Measurements from ENCODE around the gene RNF180.
"Not testable (repeated sequence)": the region's sequence is repeated elsewhere in the genome, so short reads cannot be mapped to it uniquely, and the experiment has no call there.

The RNF180 gene

DNA sequence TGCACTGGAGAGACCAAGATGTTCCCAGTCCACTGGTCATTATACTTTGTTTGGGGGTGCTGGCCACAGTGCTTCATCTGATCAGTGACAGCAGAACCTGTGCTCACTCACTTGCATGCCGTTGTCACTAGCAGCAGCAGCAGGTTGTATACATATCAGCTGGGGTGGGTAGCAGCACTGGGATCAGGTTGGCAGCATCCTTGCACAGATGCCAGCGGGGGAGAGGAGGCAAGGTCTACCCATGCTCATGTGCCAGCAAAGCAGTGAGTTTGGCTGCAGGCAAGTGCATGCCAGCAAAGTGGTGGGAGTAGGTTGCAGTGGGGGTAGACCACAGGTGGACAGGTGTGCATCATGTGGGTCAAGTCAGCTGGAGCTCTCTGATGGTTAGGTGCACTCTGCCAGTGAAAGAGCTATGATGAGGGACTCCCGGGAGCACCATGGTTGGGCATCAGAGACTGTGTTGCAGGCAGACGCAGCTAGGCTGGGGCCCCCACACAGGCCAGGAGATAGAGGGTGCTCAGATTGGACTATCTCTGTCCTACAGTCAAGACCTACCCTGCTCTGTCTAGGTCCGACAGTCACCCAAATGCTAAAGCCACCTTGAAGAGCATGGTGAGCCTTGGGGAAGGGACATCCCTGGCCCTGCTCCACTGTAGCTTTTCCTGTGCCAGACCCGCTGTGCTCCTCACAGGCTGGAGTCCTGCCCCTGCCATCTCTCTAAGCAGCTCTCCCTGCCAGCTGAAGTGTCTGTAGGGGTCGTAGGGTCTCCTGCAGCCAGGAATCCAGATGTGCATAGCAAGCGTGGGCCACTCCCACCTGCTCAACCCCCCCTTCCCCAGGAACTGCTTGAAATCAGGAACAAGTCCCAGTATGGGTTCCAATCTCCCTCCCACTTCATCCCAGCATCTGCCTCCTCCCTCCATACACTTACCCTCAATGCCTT lies 119.8 kb downstream of the RNF180 start:
- DNase-seq (ENCODE audit: low spot score): no peak

DNA sequence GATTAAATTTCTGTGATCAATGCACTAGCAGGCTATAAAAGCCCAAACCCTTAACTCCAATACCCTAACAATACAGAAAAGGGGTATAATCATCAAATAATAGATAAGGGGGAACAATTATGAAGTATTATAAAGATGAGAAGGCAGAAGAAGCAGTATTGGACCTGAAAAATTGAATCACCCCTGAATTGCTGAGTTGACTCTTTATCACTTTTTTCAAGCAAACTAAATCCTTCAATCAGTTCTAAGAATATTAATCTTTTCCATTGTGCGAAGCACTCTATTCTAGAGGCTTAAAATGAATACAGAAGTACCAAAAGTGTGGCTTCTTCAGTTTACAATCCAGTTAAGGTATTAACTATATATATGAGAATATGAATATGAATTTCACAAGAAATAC lies 120.7 kb downstream of the RNF180 start:
- DNase-seq (ENCODE audit: low spot score): no peak

DNA sequence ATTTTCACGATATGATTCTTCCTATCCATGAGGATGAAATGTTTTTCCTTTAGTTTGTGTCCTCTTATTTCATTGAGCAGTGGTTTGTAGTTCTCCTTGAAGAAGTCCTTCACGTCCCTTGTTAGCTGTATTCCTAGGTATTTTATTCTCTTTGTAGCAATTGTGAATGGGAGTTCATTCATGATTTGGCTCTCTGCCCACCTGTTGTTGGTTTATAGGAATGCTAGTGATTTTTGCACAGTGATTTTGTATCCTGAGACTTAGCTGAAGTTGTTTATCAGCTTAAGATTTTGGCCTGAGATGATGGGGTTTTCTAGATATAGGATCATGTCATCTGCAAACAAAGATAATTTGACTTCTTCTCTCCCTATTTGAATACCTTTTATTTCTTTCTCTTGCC lies 122.9 kb downstream of the RNF180 start:
- not testable (repeated sequence) for DNase-seq (ENCODE audit: low spot score)

DNA sequence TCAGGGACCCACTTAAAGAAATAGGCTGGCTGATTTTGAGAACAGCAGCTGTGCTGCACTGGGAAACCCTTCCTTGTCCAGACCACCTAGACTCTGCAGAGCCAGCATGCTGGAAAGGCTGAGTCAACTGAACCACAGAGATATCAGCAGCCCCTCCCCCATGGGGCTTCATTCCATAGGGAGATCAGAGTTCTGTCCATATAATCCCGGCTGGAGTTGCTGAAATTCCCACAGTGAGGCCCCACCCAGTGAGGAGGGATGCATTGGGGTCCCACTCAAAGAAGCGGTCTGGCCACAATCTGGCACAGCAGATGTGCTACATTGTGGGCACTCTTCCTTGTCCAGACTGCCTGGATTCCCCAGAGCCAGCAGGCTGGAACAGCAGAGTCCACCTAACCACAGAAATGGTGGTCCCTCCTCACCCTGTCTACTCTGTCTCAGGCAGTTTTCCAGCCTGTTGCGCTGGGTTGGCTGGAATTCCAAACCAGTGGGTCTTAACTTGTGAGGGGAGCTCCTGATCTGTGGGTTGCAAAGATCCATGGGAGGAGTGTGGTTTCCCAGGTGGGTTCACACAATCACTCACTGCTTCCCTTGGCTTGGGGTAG lies 127.1 kb downstream of the RNF180 start:
- no peak for DNase-seq (ENCODE audit: low spot score)

DNA sequence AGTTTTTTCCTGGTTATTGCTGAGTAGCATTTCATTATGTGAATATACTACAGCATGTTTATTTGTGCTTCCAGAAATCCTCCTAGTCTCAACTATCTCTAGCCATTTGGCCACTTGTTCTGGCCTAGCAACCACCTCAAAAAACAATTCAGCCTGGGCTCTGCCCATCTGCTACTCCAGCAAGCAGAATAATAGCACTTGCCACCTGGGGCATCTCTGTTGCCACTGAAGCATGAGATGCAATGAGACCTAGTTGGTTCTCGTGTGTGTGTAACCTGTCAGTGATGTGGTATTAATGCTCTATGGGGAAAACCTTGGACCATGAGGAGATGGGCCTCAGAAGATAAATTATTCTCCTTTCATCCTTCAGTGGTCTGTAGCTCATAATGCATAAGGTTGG lies 129.5 kb downstream of the RNF180 start:
- DNase-seq (ENCODE audit: low spot score): no peak

DNA sequence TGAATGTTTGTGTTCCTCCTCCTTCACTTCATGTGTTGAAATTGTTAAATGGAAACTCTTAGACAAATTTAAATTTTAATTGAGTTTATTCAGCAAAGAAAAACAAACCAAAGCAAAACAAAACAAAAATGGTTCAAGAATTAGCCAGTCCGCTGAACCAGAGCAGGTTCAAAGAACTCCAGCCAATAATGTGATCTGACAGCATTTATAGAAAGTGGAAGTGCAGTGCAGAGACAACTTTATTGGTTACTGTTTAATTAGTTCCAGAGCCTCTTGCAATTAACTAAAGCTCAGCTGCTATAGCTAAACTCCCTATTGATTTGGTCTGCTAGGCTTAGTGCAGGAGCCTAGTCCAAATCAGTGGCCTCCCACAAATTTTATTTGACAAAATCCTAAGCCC lies 132.9 kb downstream of the RNF180 start:
- no peak for DNase-seq (ENCODE audit: low spot score)

DNA sequence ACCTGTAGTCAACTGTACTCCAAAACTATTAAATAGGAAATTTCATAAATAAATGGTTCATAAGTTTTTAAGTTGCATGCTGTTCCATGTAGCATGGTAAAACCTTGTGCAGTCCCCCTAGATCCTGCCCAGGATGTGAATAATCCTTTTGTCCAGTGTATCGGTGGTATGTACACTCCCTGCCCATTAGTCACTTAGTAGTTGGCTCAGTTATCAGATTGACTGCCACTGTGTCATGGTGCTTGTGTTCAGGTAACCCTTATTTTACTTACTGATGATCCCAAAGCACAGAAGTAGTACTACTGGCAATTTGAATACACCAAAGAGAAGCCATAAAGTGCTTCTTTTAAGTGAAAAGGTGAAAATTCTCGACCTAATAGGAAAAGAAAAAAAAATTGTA lies 134.2 kb downstream of the RNF180 start:
- DNase-seq (ENCODE audit: low spot score): no peak

DNA sequence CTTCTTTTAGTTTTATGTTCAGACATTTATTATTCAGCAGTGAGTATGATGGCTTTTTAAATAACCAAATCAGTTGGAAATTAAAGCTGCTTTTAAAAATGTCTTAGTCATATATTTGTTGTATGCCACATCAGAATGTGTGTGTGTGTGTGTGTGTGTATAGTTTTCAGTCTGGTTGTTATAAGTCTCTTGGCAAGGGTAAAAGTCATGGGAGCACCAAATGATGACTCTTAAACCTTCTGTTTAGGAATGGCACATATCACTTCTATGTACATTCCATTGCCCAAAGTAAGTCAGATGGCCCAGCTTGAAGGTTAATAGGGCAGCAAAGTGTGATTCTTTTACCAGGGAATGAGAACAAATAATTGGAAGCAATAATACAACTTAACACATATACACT lies 135.9 kb downstream of the RNF180 start:
- no peak for DNase-seq (ENCODE audit: low spot score)

DNA sequence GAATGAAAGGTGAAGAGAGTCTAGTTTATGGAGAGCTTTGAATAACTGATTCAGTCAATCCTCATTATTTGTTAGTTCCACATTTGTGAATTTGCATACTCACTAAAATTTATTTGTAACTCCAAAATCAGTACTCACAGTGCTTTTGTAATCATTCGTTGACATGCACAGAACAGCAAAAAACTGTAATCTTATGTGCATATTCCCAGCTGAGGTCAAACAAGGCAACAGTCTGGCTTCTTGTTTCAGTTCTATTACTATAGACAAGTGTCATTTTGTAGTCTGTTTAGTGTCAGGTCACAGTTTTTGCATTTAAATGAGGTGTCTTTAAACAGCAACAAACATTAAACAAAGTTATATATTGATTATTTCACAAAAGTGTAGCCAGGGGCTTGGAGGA lies 142.5 kb downstream of the RNF180 start:
- DNase-seq (ENCODE audit: low spot score): no peak

DNA sequence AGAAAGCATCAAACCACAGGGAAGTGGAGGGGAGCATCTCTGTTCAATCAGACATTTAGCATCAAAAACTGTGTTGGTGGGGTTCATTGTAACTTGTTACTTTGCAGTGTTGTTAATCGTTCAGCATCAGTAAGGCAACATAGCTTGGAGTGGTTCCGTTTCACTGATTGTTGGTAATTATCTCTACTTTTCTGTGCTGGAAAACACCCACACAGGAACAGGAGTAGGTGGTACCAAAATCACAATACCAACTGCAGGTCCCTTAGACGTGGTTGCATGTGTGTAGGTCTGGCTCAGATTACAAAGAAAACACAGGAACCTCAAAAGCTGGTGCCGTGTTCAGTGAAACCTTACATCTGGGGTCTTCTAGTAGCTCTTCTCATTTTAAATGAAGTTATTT lies 146.8 kb downstream of the RNF180 start:
- no peak for DNase-seq (ENCODE audit: low spot score)

DNA sequence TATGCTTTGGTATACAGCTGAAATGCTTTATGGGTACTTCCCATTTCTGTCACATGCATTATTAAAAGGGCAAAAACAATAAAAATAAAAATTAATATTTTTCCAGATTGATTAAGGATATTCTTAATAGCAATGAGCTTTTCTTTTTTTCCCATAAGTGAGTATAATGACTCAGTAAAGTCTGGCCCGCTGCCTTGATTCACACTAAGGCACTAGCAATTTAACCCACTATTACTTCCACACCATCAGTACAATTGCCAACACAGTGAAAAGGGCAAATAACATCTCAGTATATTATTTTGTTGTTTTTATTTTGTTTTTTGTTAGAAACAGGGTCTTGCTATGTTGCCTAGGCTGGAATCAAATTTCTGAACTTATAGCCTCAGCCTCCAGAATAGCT lies 150.1 kb downstream of the RNF180 start:
- no peak for DNase-seq (ENCODE audit: low spot score)

DNA sequence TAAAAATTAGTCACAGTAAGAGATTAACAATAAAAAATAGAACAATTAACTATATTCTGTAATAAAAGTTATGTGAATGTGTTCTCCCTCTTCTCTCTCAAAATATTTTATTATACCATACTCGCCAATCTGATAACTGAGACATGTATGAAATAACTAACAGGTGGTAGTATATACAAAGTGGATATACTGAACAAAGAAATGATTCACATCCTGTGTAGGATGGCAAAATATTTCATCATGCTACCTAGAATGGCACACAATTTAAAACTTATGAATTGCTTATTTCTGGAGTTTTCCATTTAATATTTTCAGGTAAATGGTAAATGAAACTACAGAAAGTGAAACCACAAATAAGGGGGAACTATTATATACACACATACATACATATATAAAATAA lies 152.5 kb downstream of the RNF180 start:
- DNase-seq (ENCODE audit: low spot score): no peak

DNA sequence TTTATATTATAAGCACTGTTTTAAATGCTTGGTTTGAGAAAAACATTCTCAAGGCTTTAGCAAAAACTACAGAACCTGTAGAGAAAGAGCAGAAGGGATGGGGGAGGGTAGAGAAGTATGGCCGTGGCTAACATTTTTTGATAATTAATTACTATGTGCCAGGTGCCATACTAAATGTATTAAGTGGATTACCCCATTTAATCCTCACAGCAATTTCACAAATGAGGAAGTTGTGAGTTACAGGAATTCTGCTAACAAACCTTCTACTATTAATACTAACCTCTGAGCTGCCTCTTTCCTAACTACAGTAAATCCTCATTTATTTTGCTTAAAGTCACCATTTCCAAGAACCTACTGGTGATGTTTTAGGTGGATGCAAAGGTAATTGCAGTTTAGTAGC lies 157.9 kb downstream of the RNF180 start:
- DNase-seq (ENCODE audit: low spot score): no peak

DNA sequence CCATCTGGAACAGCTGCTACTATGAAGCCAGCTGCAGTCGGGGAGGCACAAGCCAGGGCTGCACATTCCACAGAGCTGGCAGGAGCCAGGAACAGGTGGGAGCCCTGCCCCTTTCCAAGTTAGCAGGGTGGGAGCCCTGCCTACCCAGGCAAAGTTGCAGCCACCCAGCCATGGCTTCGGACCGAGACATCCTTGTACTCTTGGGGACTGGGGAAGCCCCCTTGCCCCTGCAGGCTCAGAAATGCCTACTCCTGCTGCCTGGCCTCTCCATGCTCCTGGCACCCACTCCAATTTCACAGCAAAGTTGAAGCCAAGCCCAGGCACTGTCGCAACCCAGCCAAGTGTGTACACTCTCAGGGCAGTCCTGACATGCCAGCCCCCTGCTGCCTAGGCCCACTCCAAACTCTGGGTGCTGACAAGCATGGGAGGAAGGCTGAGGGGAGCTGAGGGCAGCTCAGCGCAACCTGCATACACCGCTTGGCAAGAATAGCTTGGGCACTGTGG lies 165.1 kb downstream of the RNF180 start:
- no peak for DNase-seq (ENCODE audit: low spot score)

DNA sequence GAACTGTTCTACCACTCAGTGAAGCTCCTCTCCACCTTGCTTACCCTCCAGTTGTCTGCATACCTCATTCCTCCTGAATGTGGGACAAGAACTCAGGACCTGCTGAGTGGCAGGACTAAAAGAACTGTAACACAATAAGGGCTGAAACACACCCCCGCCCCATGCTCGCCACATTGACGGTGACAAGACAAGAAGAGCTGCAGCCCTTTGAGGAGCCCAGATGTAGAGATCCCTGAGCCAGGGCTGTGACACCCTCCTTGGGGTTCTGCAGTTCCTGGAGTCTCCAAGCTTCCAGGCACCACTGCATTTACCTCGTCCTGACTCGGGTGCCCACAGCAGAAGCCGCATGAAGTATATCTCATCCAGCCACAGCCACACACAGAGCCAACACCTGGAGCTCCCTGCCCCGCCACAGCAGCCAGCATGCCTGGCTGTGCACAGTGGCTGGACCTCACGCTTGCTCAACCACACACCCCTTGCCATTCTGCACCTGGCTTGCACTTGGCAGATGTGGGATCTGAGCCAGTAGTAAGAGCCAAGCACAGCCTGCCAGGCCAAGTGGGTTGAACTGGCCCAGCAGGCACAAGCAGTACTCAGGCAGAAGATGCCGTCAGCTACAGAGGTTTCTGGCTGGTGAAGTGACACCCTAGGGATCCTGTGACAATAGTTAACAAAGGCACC lies 166.1 kb downstream of the RNF180 start:
- DNase-seq (ENCODE audit: low spot score): no peak

DNA sequence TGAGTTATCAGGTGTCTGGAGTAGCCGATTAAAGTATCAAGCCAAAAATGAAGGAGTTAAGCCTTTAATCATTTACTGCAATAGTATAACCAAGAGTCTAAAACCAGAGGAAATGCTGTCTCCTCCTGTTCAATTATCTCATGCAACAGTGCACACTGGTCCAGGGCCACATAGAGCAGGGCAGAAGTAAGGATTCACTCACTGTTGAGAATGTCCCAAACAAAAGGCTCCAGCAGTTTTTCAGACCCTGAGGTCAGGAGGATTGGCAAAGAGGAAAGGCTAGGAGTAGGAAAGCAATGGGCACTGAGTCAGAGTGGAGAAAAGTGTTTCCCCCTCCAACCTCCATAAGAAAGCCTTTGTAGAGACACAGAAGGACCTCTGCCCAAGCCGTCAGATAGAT lies 168.2 kb downstream of the RNF180 start:
- no peak for DNase-seq (ENCODE audit: low spot score)

DNA sequence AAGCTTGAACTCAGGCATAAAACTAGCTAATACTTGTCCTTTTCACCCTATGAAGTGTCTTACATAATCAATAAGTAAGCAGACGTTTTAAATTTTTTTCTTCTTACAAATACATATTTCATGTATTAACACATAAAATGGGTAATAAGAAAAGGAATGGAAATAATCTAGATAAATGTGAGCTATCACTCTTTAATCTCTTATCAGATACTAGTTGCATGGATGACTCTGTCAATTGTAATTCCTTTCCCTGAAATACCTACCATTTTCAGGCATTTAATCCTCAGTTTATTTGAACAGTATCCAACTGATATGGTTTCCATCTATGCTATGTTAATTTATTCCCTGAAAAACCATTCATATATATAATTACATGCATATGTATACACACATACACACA lies 174.1 kb downstream of the RNF180 start:
- DNase-seq (ENCODE audit: low spot score): no peak

DNA sequence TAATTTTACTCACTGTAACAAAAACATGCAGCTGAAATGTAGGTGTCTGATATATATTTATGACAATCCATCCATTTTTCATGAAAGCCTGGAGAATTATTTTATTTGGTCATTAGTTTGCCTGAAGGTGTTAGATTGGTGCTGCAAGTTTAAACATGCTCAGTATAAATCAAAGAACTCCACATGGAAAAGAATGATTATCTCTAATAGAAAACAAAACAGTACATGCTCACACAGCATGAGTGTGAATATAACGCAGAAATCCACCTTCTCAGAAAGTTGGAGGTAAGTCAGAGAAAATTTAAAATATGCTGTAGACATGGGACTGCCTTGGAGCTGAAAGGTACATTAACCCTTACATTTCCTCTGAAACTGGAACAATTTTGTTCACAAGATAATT lies 174.7 kb downstream of the RNF180 start:
- DNase-seq (ENCODE audit: low spot score): no peak

DNA sequence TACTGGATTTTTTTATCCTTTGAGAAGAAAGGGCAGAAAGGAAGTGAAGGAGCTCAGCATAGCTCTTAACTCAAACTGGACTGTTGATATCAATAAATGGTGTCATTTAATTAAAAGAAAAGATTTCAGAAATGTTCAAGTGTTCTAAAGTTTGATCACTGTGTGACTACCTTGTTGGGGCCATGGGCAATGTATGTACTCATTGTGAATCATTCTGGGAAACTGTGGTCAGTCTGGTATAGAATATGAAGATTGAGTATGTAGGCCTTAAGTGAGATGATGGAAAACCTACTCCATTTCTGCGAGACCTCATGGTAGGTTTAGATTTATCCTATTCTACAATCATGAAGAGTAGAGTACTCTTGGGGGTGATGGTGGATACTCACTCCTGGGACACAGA lies 175.7 kb downstream of the RNF180 start:
- no peak for DNase-seq (ENCODE audit: low spot score)

DNA sequence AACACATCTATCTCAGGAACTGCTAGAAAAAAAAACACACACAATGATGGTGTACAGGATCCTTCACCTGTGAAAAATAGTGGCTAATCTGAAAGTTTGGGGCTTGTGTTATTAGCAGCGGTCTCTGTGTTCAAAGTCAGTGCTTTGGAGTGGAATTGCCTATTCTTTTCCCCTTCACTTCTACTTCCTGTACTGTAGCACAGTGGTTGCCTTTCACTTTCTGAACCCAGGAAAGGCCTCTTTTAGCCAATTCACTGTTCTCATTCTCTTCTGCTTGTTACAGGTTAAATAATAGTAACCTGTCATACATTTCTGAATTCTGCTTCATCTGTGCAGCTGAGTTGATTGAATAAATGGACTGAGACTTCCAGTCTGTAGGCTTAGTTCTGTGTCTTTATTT lies 178.9 kb downstream of the RNF180 start:
- no peak for DNase-seq (ENCODE audit: low spot score)

DNA sequence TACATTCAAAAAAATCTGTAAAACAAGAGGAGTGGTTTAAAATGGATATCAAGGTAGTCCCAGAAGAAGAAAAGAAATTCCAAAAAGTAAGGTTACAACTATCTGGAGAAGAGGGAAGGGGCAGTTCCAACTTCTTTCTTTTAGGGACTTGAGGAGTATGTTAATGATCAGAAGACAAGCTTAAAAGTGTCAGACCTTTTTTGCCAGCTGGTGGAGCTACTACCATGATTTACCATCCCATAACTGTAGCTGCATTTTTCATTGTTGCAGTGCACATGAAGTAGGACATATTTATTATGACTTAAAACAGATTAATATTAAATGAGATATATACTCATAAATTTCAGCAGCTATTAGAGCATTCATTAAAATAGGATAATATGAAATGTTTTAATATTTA lies 181.7 kb downstream of the RNF180 start:
- DNase-seq (ENCODE audit: low spot score): no peak

DNA sequence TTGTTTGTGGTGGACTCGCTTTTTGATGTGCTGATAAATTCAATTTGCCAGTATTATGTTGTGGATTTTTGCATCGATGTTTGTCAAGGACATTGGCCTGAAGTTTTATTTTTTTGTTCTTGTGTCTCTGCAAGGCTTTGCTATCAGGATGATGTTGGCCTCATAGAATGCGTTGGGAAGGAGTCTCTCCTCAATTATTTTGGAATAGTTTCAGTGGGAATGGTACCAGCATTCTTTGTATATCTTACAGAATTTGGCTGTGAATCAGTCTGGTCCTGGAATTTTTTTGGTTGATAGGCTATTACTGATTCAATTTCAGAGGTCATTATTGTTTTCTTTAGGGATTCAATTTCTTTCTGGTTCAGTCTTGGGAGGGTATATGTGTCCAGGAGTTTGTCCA lies 198.8 kb downstream of the RNF180 start:
- no peak for DNase-seq (ENCODE audit: low spot score)

DNA sequence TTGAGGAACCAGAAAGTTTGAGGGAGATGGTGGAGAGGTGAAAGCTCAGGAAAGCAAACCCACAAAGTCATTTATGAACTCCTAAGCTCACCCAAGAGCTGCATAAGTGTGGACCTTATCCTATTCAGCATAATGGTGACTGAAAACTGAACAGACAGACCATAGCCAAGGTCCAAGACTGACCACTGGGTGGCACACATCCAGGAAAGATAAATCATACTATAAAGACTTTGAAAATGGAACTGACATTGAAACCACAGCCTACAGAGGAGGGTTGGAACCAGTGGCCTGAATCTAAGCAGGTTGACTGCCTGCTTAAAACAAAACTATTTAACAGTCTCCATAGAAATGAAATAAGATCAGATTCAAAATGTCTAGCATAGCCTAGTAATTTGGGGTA lies 219.1 kb downstream of the RNF180 start:
- DNase-seq (ENCODE audit: low spot score): peak; percentile 1
